HG03565 (cell line): Measurements from ENCODE around the gene CACNA2D1.

Source experiments
- ATAC-seq: cut with Tn5 transposase; IDR thresholded peaks from one replicate; pipeline ENCODE4 v1.9.1; 2021; ENCODE audit warnings: mild to moderate bottlenecking, moderate library complexity; ENCODE audit not compliant: unreplicated experiment

CACNA2D1 gene

GRCh38 chr7:82347808-82348207 is 95.8 kb downstream of the CACNA2D1 start:
- ATAC-seq: no peak

GRCh38 chr7:82345886-82346285 is 97.7 kb downstream of the CACNA2D1 start:
- ATAC-seq: no peak

- no peak for ATAC-seq
Measured at GRCh38 chr7:82343716-82344115, 99.9 kb downstream of the CACNA2D1 start.

GRCh38 chr7:82339958-82340357 is 103.6 kb downstream of the CACNA2D1 start:
- no peak for ATAC-seq

GRCh38 chr7:82335927-82336326 is 107.7 kb downstream of the CACNA2D1 start:
- ATAC-seq: no peak

- ATAC-seq: no peak
Measured at GRCh38 chr7:82335001-82335400, 108.6 kb downstream of the CACNA2D1 start.

GRCh38 chr7:82331234-82331633 is 112.3 kb downstream of the CACNA2D1 start:
- no peak for ATAC-seq

GRCh38 chr7:82330706-82331215 is 112.8 kb downstream of the CACNA2D1 start:
- no peak for ATAC-seq

- no peak for ATAC-seq
Measured at GRCh38 chr7:82327898-82328297, 115.7 kb downstream of the CACNA2D1 start.

- ATAC-seq: no peak
Measured at GRCh38 chr7:82325416-82325815, 118.2 kb downstream of the CACNA2D1 start.

GRCh38 chr7:82323806-82324205 is 119.8 kb downstream of the CACNA2D1 start:
- no peak for ATAC-seq

- no peak for ATAC-seq
Measured at GRCh38 chr7:82319674-82320118, 123.9 kb downstream of the CACNA2D1 start.

- no peak for ATAC-seq
Measured at GRCh38 chr7:82318786-82319185, 124.8 kb downstream of the CACNA2D1 start.

- no peak for ATAC-seq
Measured at GRCh38 chr7:82317760-82318159, 125.8 kb downstream of the CACNA2D1 start.

- ATAC-seq: no peak
Measured at GRCh38 chr7:82317257-82317721, 126.3 kb downstream of the CACNA2D1 start.

- ATAC-seq: no peak
Measured at GRCh38 chr7:82313269-82313668, 130.3 kb downstream of the CACNA2D1 start.

GRCh38 chr7:82312646-82313045 is 130.9 kb downstream of the CACNA2D1 start:
- no peak for ATAC-seq

- ATAC-seq: no peak
Measured at GRCh38 chr7:82305347-82306005, 138.1 kb downstream of the CACNA2D1 start.

- no peak for ATAC-seq
Measured at GRCh38 chr7:82294865-82295264, 148.7 kb downstream of the CACNA2D1 start.

- no peak for ATAC-seq
Measured at GRCh38 chr7:82294382-82294784, 149.2 kb downstream of the CACNA2D1 start.

- ATAC-seq: no peak
Measured at GRCh38 chr7:82293467-82293866, 150.1 kb downstream of the CACNA2D1 start.

GRCh38 chr7:82291931-82292330 is 151.6 kb downstream of the CACNA2D1 start:
- ATAC-seq: no peak

- ATAC-seq: no peak
Measured at GRCh38 chr7:82289889-82290288, 153.7 kb downstream of the CACNA2D1 start.
